Cardiac fibroblast (primary cell): ENCODE data around the gene SLC29A4.
"Not testable (repeated sequence)": the region's sequence is repeated elsewhere in the genome, so short reads cannot be mapped to it uniquely, and the experiment has no call there.

Experiments used
- DNase-seq, 2 donors: peaks; one replicate each; pipeline versions ENCODE4 v3.0.0 to v3.0.0-alpha.2; 2010; ENCODE audit warnings: low read depth in 2 of 2
- H3K4me3 ChIP-seq, 2 donors: replicated peaks in 1 of 2; 1 replicate in 1 of 2; 2 replicates in 1 of 2; pipeline ENCODE4 v1.5.1; 2011; ENCODE audit warnings: low read depth in 2 of 2, low read length in 2 of 2, mild to moderate bottlenecking in 2 of 2, moderate library complexity in 1 of 2
- TF ChIP-seq, protein P1 (sequence below): IDR thresholded peaks from one replicate; pipeline ENCODE4 v1.5.1; 2011; ENCODE audit warnings: low read depth, mild to moderate bottlenecking, low read length, inconsistent platforms

Gene SLC29A4

DNA sequence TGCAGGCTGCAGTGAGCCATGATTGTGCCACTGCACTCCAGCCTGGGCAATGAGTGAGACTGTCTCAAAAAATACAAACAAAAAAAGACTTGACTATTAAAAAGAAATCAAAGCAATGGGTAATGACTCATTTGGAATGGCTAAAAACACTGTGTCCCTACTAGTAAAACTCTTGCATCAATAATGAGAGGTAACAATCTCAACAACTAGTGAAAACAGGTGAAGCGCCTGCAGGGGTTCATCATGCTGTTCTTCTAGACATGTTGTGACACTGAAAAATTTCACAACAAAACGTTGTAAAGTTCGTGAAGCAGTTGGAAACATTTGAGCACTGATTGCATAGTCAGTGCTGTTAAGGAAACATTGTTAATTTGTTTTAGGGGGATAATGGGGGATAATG is 26.9 kb upstream of the SLC29A4 start:
- no peak overlapping the region for H3K4me3 ChIP-seq
- DNase-seq, result no peak
- TF ChIP-seq, protein P1, sequence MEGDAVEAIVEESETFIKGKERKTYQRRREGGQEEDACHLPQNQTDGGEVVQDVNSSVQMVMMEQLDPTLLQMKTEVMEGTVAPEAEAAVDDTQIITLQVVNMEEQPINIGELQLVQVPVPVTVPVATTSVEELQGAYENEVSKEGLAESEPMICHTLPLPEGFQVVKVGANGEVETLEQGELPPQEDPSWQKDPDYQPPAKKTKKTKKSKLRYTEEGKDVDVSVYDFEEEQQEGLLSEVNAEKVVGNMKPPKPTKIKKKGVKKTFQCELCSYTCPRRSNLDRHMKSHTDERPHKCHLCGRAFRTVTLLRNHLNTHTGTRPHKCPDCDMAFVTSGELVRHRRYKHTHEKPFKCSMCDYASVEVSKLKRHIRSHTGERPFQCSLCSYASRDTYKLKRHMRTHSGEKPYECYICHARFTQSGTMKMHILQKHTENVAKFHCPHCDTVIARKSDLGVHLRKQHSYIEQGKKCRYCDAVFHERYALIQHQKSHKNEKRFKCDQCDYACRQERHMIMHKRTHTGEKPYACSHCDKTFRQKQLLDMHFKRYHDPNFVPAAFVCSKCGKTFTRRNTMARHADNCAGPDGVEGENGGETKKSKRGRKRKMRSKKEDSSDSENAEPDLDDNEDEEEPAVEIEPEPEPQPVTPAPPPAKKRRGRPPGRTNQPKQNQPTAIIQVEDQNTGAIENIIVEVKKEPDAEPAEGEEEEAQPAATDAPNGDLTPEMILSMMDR, result no peak

DNA sequence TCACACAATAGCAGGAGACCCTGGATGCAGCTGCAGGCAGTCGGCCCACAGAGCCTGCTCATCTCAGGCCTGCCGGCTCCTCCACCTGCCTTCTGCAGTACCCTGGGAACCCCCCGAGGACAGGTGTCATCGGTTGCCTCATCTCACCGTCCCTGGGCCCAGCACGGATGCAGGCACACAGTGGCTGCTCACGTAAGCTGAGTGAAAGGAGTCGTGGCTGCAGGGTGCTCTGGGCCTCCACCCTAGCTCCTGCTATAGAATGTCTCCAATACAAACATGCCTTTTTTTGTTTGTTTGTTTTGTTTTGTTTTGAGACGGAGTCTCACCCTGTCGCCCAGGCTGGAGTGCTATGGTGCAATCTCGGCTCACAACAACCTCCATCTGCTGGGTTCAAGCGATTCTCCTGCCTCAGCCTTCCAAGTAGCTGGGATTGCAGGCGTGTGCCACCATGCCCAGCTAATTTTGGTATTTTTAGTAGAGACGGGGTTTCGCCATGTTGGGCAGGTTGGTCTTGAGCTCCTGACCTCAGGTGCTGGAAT is 22.1 kb upstream of the SLC29A4 start:
- not testable (repeated sequence) for H3K4me3 ChIP-seq, DNase-seq

DNA sequence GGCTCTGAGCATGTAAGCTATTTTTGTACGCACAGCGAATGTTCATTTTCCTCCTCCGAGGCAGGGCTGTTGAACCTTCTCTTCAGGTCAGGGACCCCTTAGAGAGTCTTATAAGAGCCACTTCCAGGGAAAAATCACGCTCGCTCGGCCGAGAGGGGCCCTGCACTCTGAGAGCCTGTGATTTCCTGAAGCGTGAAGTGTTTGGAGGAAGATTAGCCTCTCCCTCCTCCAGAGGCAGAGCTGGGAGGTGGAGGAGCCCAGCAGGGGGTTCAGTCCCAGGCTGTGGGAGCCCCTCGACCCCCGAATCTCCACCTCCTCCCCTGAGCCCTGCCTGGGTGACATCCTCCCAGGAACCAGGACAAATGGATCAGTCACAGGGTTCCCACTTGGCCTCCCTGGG is 19.7 kb upstream of the SLC29A4 start:
- not testable (repeated sequence) for H3K4me3 ChIP-seq, DNase-seq

DNA sequence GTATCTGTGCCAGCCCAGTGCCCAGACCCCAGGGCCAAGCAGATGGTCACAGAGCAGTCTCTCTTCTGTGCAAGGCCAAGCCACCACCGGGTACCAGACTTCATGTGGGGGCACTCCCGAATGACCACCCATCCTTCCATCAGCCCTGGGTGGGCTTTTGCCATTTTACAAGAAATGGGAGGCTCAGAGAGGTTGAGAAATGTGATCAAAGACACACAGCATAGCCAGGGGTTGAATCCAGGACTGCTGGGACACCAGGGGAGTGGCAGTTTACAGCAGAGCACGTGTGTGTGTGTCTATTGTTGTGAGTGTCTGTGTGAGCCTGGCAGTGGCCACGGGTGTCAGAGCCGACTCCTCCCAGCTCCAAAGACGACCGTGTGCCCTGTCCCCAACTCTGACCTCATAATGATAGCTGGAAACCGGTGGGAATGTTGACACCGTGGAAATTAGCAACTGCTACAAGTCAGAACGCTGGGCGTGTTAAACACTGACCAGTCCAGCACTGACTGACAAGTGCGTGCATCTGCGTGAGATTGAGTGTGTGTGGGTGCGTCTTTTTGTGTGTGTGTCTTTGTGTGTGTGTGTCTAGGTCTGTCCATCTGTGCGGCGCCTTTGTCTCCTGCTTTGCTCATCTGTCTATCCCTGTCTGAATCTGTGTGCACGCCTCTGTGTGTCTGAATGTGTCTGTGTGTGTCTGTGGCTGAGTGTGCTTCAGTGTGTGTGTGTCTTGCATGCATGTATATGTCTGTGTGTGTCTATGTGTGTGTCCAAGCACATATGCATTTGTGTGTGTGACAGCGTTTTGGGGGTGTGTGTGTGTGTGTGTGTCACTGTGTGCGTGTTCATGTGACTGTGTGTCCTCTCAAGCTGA is 17.2 kb upstream of the SLC29A4 start:
- H3K4me3 ChIP-seq, result no peak overlapping the region
- DNase-seq, result no peak
- TF ChIP-seq, protein P1, result no peak

DNA sequence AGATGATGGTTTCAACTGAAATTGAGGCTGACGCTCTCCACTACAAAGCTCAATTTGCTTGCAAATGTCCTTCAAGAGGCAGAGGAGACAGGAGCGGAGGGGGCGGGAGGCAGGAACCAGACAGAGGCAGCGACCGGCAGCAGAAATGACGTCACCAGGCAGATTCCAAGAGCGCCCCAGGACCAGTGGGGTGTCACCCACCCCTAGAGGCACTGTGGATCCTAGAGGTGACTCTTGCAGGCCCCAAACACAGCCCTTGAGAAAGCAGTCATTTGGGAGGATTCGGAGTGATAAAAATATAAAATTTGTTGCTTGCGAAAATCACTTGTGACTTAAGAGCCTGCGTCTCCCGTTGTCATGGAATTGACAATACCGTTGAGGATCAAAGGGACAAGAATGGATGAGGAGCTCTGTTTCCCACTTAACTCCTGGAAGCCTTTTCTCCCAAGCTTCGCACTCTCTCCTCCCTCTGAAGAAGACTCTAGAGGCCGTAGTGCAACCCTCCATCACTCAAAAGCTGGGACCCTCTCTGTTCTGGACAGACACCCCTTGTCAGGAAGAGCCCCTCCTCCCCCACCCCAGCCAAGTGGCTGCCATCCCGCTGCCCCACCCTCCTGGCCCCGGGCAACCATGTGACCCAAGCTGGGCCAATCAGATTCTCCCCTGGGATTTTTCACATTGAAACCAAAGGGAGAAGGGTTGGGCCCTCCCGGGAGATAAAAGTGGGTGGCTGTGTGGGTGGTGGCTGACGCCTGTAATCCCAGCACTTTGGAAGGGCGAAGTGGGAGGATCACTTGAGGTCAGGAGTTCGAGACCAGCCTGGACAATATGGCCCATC is 16.3 kb upstream of the SLC29A4 start:
- TF ChIP-seq, protein P1, result no peak
- no peak overlapping the region for H3K4me3 ChIP-seq
- DNase-seq, result no peak

DNA sequence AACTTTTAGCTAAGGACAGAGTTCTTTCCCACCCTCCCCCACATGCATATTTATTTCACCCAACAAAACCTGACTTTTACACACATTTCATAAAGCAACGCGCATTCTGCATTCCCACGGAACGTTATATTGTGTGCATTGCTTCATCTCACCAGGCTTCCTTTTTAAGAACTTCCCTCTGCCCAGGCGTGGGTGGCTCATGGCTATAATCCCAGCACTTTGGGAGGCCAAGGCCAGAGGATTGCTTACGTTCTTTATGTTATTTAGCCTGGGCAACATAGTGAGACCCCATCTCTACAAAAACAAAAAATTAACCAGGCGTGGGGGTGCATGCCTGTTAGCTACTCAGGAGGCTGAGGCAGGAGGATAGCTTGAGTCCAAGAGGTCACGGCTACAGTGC is 14.9 kb upstream of the SLC29A4 start:
- not testable (repeated sequence) for H3K4me3 ChIP-seq, DNase-seq

DNA sequence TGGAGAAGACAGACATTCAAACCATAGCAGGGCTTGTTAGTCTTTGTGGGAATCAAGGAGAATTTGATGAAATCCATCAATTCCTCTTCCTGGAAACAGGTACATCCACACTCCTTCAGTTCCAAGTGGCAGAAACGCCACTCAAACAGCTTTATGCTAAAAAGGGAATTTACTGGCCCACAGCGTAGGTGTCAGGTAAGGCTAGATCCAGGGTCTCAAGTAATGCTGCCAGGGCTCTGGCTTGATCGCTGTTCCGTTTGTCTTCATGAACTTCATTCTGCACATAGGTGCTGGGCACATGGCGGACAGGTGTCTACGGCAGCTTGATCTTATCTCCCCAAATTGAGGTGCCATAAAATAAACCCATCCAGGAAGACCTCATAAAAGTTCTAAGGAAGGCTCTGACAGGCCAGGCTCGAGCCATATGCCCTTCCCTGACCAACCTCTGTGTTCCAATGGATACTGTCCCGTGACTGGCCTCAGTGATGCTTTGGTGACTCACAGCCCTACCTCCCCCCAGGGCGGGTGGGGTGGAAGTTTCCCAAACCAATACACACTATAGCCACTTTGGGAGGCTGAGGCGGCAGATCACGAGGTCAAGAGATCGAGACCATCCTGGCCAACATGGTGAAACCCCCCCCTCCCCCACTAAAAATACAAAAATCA is 12.6 kb upstream of the SLC29A4 start:
- not testable (repeated sequence) for H3K4me3 ChIP-seq, DNase-seq

DNA sequence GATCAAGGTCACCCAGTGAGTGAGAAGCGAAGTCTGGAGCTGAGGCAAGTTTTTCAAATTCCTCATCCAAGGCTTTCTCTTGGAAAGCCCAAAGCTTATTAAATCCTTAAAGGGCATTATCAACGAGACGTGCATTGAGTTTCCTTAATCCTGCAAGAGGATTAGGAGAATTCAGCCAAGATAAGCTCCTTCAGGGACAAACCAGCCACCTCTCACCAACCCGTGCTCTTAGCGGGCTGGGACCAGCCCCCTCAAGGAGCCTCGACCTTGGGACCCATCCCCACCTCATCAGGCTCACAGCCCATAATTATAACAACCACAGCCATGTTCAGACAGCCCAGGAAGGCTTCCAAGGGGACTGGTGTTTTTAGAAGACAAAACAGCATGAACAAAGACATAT is 12.0 kb upstream of the SLC29A4 start:
- DNase-seq, result no peak
- TF ChIP-seq, protein P1, result no peak
- H3K4me3 ChIP-seq, result no peak overlapping the region

DNA sequence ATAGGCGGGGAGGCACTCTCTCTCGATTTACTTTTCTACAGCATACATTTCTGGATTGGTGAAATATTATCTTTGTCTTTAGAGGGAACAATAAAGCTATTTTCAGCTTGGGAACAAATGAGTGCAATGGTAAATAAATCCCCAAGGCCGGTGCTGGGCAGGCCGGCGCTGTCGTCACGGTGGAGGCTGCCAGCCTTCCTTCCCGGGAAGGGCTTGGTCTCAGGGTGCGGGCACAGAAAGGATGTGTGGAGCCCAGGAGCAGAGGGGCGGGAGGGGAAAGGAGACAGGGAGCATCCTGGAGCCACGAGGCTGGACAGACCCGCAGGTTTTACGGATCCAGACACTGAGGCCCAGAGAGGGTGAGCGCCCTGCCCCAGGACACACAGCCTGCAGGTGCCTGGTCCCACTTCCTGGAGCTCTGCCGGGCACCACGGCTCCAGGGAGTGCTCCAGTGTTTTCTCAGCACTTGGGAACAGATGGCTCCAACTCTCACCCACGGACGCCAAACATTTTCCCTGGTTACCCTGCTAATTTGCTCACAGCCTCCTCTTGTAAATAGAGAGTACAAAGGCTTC is 8.8 kb upstream of the SLC29A4 start:
- H3K4me3 ChIP-seq, DNase-seq: not testable (repeated sequence)
